Skeletal muscle tissue (tissue), 4 donors: Measurements from ENCODE around the gene MRPL51. TPM values are rescaled to one million over a fixed set of nuclear protein-coding genes. Genes with fewer than 3 reads are reported as not detected.
"Not testable (repeated sequence)": the region's sequence is repeated elsewhere in the genome, so short reads cannot be mapped to it uniquely, and the experiment has no call there.

Experiments used
- H3K27ac ChIP-seq: one replicate; pipeline ENCODE4 v1.7.0; 2013; ENCODE audit warnings: mild to moderate bottlenecking, low read depth, low read length, inconsistent platforms
- H3K27me3 ChIP-seq, 3 donors: one replicate each; pipeline ENCODE4 v1.7.0; 2013; ENCODE audit warnings: low read length in 3 of 3; ENCODE audit not compliant: control insufficient read depth in 3 of 3, insufficient read depth in 3 of 3
- H3K36me3 ChIP-seq, 3 donors: one replicate each; pipeline ENCODE4 v1.7.0; 2013; ENCODE audit warnings: low read length in 3 of 3; ENCODE audit not compliant: control insufficient read depth in 3 of 3, insufficient read depth in 3 of 3
- H3K4me1 ChIP-seq, 3 donors: one replicate each; pipeline ENCODE4 v1.7.0; 2013; ENCODE audit warnings: low read length in 3 of 3, mild to moderate bottlenecking in 3 of 3; ENCODE audit not compliant: control insufficient read depth in 3 of 3, insufficient read depth in 3 of 3
- H3K4me3 ChIP-seq, 3 donors: one replicate each; pipeline ENCODE4 v1.7.0; 2013; ENCODE audit warnings: low read length in 3 of 3
- H3K9ac ChIP-seq, 3 donors: one replicate each; pipeline ENCODE4 v1.7.0; 2013; ENCODE audit warnings: low read length in 3 of 3, mild to moderate bottlenecking in 3 of 3, moderate library complexity in 2 of 3, low read depth in 1 of 3
- H3K9me3 ChIP-seq, 3 donors: one replicate each; pipeline ENCODE4 v1.7.0; 2013; ENCODE audit warnings: low read length in 3 of 3; ENCODE audit not compliant: control insufficient read depth in 3 of 3
- total RNA-seq: library from RNA; depleted of rRNA; stranded (reverse); fragments of >200 nt; gene quantifications from one replicate; pipeline ENCODE4 v1.2.3, GENCODE V29; 2014
- donor health status: Osteomylitis.

MRPL51 gene
- total RNA-seq, 1 donor from 2014 or later = 141 TPM

GRCh38 chr12:6490673-6491072, 2.4 kb downstream of the MRPL51 start:
- H3K36me3 ChIP-seq = peaks cover 0 to 15% (median 6%) of the 10 kb centered on the region in 3 donors
- H3K27ac ChIP-seq, H3K27me3 ChIP-seq, H3K4me3 ChIP-seq, H3K9me3 ChIP-seq, H3K9ac ChIP-seq: not testable (repeated sequence)
- peaks cover 17 to 33% (median 20%) of the 10 kb centered on the region in 3 donors for H3K4me1 ChIP-seq

DNA sequence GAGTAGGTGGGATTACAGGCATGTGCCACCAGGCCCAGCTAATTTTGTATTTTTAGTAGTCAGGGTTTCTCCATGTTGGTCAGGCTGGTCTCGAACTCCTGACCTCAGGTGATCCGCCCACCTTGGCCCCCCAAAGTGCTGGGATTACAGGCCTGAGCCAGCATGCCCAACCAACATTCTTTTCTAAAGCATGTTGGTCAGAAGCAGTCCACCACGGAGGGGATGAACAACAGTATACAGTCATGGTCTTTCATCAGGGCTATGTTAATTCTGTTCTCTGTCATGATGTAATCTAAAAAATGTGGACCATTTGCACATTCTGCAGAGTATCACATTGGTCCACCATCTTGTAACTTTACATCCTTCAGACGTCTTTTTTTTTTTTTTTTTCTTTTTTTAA, 3.6 kb downstream of the MRPL51 start:
- Histone ChIP-seq H3K9ac (no peak overlapping the region), H3K36me3 (peaks cover 0 to 12% (median 0%) of the 10 kb centered on the region in 3 donors), H3K9me3 (no peaks in the 10 kb centered on the region)

DNA sequence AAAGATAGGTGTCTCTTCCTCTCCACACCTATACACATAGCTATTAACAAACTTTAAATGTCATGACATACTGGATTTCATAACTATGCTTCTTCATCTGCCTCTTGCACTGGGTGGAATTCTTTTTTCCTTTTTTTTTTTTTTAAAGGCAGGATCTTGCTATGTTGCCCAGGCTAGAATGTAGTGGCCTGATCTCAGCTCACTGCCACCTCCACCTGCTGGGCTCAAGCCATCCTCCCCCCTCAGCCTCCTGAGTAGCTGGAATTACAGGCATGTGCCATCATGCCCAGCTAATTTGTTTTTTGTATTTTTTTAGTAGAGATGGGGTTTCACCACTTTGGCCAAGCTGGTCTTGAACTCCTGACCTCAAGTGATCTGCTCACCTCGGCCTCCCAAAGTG, 4.8 kb downstream of the MRPL51 start:
- no peak overlapping the region for H3K27ac ChIP-seq
- H3K9me3 ChIP-seq = no peaks in the 10 kb centered on the region

More for the DNA sequence above, 3.6 kb downstream of the MRPL51 start:
- H3K27ac ChIP-seq = no peak overlapping the region
- H3K4me1 ChIP-seq = peaks cover 8 to 21% (median 10%) of the 10 kb centered on the region in 3 donors
- no peaks in the 10 kb centered on the region for H3K27me3 ChIP-seq
- no peak overlapping the region for H3K4me3 ChIP-seq

GRCh38 chr12:6478416-6478815, 14.6 kb downstream of the MRPL51 start:
- Histone ChIP-seq H3K4me3 (no peak overlapping the region), H3K36me3 (no peaks in the 10 kb centered on the region), H3K4me1 (no peaks in the 10 kb centered on the region), H3K9ac (no peak overlapping the region), H3K27ac (no peak overlapping the region), H3K27me3 (no peaks in the 10 kb centered on the region), H3K9me3 (no peaks in the 10 kb centered on the region)

More for the DNA sequence above, 4.8 kb downstream of the MRPL51 start:
- H3K4me1 ChIP-seq = peaks cover 5 to 11% (median 8%) of the 10 kb centered on the region in 3 donors
- no peak overlapping the region for H3K9ac ChIP-seq
- peaks cover 0 to 12% (median 0%) of the 10 kb centered on the region in 3 donors for H3K36me3 ChIP-seq
- no peaks in the 10 kb centered on the region for H3K27me3 ChIP-seq
- H3K4me3 ChIP-seq = no peak overlapping the region

- not testable (repeated sequence) for H3K27ac ChIP-seq, H3K9me3 ChIP-seq, H3K9ac ChIP-seq, H3K4me1 ChIP-seq, H3K36me3 ChIP-seq, H3K4me3 ChIP-seq, H3K27me3 ChIP-seq
Observed at GRCh38 chr12:6477601-6478377, 15.3 kb downstream of the MRPL51 start.

GRCh38 chr12:6476489-6476888, 16.6 kb downstream of the MRPL51 start:
- H3K4me3 ChIP-seq = no peak overlapping the region
- no peak overlapping the region for H3K9ac ChIP-seq
- no peak overlapping the region for H3K27ac ChIP-seq

DNA sequence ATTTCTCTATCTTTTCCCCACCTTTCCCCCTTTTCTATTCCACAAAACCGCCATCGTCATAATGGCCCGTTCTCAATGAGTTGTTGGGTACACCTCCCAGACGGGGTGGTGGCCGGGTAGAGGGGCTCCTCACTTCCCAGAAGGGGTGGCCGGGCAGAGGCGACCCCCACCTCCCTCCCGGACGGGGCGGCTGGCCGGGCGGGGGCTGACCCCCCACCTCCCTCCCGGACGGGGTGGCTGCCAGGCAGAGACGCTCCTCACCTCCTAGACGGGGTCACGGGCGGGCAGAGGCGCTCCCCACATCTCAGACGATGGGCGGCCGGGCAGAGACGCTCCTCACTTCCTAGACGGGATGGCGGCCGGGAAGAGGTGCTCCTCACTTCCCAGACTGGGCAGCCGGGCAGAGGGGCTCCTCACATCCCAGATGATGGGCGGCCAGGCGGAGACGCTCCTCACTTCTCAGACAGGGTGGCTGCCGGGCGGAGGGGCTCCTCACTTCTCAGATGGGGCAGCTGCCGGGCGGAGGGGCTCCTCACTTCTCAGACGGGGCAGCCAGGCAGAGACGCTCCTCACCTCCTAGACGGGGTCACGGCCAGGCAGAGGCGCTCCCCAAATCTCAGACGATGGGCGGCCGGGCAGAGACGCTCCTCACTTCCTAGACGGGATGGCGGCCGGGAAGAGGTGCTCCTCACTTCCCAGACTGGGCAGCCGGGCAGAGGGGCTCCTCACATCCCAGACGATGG, 17.7 kb downstream of the MRPL51 start:
- not testable (repeated sequence) for H3K9me3 ChIP-seq, H3K4me1 ChIP-seq, H3K27ac ChIP-seq, H3K4me3 ChIP-seq, H3K27me3 ChIP-seq, H3K9ac ChIP-seq, H3K36me3 ChIP-seq

More at GRCh38 chr12:6476489-6476888, 16.6 kb downstream of the MRPL51 start:
- no peaks in the 10 kb centered on the region for H3K4me1 ChIP-seq
- H3K27me3 ChIP-seq = no peaks in the 10 kb centered on the region
- no peaks in the 10 kb centered on the region for H3K36me3 ChIP-seq
- H3K9me3 ChIP-seq = no peaks in the 10 kb centered on the region

DNA sequence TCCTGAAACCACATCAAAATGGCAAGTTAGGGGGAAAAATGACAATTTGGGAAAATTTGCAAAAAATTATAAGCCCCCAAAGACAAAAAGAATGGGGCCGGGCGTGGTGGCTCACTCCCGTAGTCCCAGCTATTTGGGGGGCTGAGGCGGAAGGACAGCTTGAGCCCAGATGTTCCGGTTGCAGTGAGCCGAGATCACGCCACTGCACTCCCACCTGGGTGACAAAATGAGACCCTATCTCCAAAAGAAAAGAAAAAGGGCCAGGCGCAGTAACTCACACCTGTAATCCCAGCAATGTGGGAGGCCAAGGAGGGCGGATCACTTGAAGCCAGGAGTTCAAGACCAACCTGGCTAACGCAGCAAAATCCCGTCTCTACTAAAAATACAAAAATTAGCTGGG, 20.6 kb downstream of the MRPL51 start:
- H3K9ac ChIP-seq = no peak overlapping the region
- H3K36me3 ChIP-seq = no peaks in the 10 kb centered on the region
- H3K4me3 ChIP-seq = no peak overlapping the region
- H3K27me3 ChIP-seq = no peaks in the 10 kb centered on the region
- no peaks in the 10 kb centered on the region for H3K9me3 ChIP-seq
- no peak overlapping the region for H3K27ac ChIP-seq
- peaks cover 14 to 24% (median 22%) of the 10 kb centered on the region in 3 donors for H3K4me1 ChIP-seq

DNA sequence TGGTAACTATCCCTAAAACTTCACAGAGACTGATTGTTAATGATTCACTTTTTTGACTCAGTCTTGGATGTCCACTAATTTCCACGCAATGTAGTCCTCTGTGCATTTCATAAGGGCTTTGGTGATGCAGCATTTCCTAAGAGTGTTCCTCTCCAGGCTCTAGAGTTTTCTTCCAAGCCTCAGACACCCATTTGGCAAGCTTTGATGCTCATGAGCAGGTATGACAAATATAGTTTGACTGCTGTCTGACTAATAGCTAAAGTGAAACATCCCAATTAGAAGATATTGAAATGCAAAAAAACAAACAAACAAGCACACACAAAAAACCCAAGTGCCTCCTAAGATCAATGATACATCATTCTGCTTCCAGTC, 21.1 kb downstream of the MRPL51 start:
- peaks cover 14 to 24% (median 22%) of the 10 kb centered on the region in 3 donors for H3K4me1 ChIP-seq
- H3K27ac ChIP-seq = no peak overlapping the region

More for the DNA sequence above, 21.1 kb downstream of the MRPL51 start:
- Histone ChIP-seq H3K9ac (no peak overlapping the region), H3K36me3 (no peaks in the 10 kb centered on the region), H3K4me3 (no peak overlapping the region), H3K27me3 (no peaks in the 10 kb centered on the region), H3K9me3 (no peaks in the 10 kb centered on the region)
